ENCODE data around the gene AP3B1. TPM values are rescaled to one million over a fixed set of nuclear protein-coding genes. Genes with fewer than 3 reads are reported as not detected.
A peak's percentile ranks its signal among the peaks of the same experiment; 100 is the strongest.

AP3B1 gene
- 31.7 and 56.9 TPM in 2 replicates for total RNA-seq (2014; rRNA removed; shearing (Covaris generic))

GRCh38 chr5:78294248-78295034 lies at the start of gene AP3B1:
TSS of gene AP3B1 (minus strand) at chr5:78294698. CDS start at chr5:78294579, 119 bp downstream.
- no peaks in the 10 kb centered on the region for H3K9me3 ChIP-seq (replicated peaks)
- H3K4me1 ChIP-seq (replicated peaks) = peaks cover 6% of the 10 kb centered on the region; the same call in 1 of the 2 replicates
- peaks cover 5% of the 10 kb centered on the region for H3K36me3 ChIP-seq
- peak; percentile 97 to 99 for DNase-seq (ENCODE audit: low read depth in 1 of 2, low spot score in 2 of 2)
- no peaks in the 10 kb centered on the region for H3K27me3 ChIP-seq (replicated peaks)
- H3K27ac ChIP-seq = peak within 1 kb of the TSS; percentile 86
- peak within 1 kb of the TSS; percentile 76 for H3K4me3 ChIP-seq

GRCh38 chr5:78341440-78341839 lies 46.9 kb upstream of the AP3B1 start:
- Histone ChIP-seq H3K4me3 (no peak overlapping the region), H3K36me3 (no peaks in the 10 kb centered on the region), H3K27ac (no peak overlapping the region), H3K4me1 (replicated peaks) (no peaks in the 10 kb centered on the region), H3K9me3 (replicated peaks) (0 out of 2 replicates have a peak, but pooled peaks cover 3% of the 10 kb centered on the region), H3K27me3 (replicated peaks) (no peaks in the 10 kb centered on the region)
- DNase-seq (ENCODE audit: low read depth in 1 of 2, low spot score in 2 of 2) = no peak

- DNase-seq (ENCODE audit: low read depth in 1 of 2, low spot score in 2 of 2) = no peak
- H3K4me1 ChIP-seq (replicated peaks) = no peaks in the 10 kb centered on the region
- no peak overlapping the region for H3K27ac ChIP-seq
- H3K9me3 ChIP-seq (replicated peaks) = 0 out of 2 replicates have a peak, but pooled peaks cover 3% of the 10 kb centered on the region
- no peaks in the 10 kb centered on the region for H3K27me3 ChIP-seq (replicated peaks)
- H3K4me3 ChIP-seq = no peak overlapping the region
- H3K36me3 ChIP-seq = no peaks in the 10 kb centered on the region
Observed at GRCh38 chr5:78339617-78340436, 45.3 kb upstream of the AP3B1 start.

- Histone ChIP-seq H3K27ac (no peak overlapping the region), H3K4me1 (replicated peaks) (no peaks in the 10 kb centered on the region), H3K4me3 (no peak overlapping the region), H3K9me3 (replicated peaks) (0 out of 2 replicates have a peak, but pooled peaks cover 3% of the 10 kb centered on the region), H3K27me3 (replicated peaks) (no peaks in the 10 kb centered on the region), H3K36me3 (no peaks in the 10 kb centered on the region)
- DNase-seq (ENCODE audit: low read depth in 1 of 2, low spot score in 2 of 2) = no peak
Observed at GRCh38 chr5:78336698-78337097, 42.2 kb upstream of the AP3B1 start.

- no peaks in the 10 kb centered on the region for H3K4me1 ChIP-seq (replicated peaks)
- H3K27ac ChIP-seq = no peak overlapping the region
- H3K27me3 ChIP-seq (replicated peaks) = no peaks in the 10 kb centered on the region
- no peak overlapping the region for H3K4me3 ChIP-seq
- no peaks in the 10 kb centered on the region for H3K36me3 ChIP-seq
- DNase-seq (ENCODE audit: low read depth in 1 of 2, low spot score in 2 of 2) = no peak
- H3K9me3 ChIP-seq (replicated peaks) = 0 out of 2 replicates have a peak, but pooled peaks cover 3% of the 10 kb centered on the region
Observed at GRCh38 chr5:78335976-78336375, 41.5 kb upstream of the AP3B1 start.

GRCh38 chr5:78334811-78335210 lies 40.3 kb upstream of the AP3B1 start:
- no peaks in the 10 kb centered on the region for H3K4me1 ChIP-seq (replicated peaks)
- no peaks in the 10 kb centered on the region for H3K27me3 ChIP-seq (replicated peaks)
- no peak overlapping the region for H3K27ac ChIP-seq
- H3K9me3 ChIP-seq (replicated peaks) = 0 out of 2 replicates have a peak, but pooled peaks cover 3% of the 10 kb centered on the region
- no peak for DNase-seq (ENCODE audit: low read depth in 1 of 2, low spot score in 2 of 2)
- no peaks in the 10 kb centered on the region for H3K36me3 ChIP-seq
- no peak overlapping the region for H3K4me3 ChIP-seq

GRCh38 chr5:78331523-78332080 lies 37.1 kb upstream of the AP3B1 start:
- Histone ChIP-seq H3K9me3 (replicated peaks) (no peaks in the 10 kb centered on the region), H3K27ac (no peak overlapping the region), H3K27me3 (replicated peaks) (no peaks in the 10 kb centered on the region), H3K4me3 (no peak overlapping the region), H3K36me3 (no peaks in the 10 kb centered on the region), H3K4me1 (replicated peaks) (no peaks in the 10 kb centered on the region)
- DNase-seq (ENCODE audit: low read depth in 1 of 2, low spot score in 2 of 2) = no peak

- no peaks in the 10 kb centered on the region for H3K36me3 ChIP-seq
- H3K27me3 ChIP-seq (replicated peaks) = no peaks in the 10 kb centered on the region
- no peak overlapping the region for H3K4me3 ChIP-seq
- H3K9me3 ChIP-seq (replicated peaks) = no peaks in the 10 kb centered on the region
- no peak for DNase-seq (ENCODE audit: low read depth in 1 of 2, low spot score in 2 of 2)
- H3K4me1 ChIP-seq (replicated peaks) = no peaks in the 10 kb centered on the region
- no peak overlapping the region for H3K27ac ChIP-seq
Observed at GRCh38 chr5:78328585-78329173, 34.2 kb upstream of the AP3B1 start.

GRCh38 chr5:78327761-78328510 lies 33.4 kb upstream of the AP3B1 start:
- no peaks in the 10 kb centered on the region for H3K9me3 ChIP-seq (replicated peaks)
- no peaks in the 10 kb centered on the region for H3K27me3 ChIP-seq (replicated peaks)
- no peak overlapping the region for H3K4me3 ChIP-seq
- H3K4me1 ChIP-seq (replicated peaks) = no peaks in the 10 kb centered on the region
- H3K27ac ChIP-seq = no peak overlapping the region
- no peak for DNase-seq (ENCODE audit: low read depth in 1 of 2, low spot score in 2 of 2)
- H3K36me3 ChIP-seq = no peaks in the 10 kb centered on the region

GRCh38 chr5:78326930-78327329 lies 32.4 kb upstream of the AP3B1 start:
- Histone ChIP-seq H3K4me3 (no peak overlapping the region), H3K36me3 (no peaks in the 10 kb centered on the region), H3K9me3 (replicated peaks) (no peaks in the 10 kb centered on the region), H3K27ac (no peak overlapping the region), H3K27me3 (replicated peaks) (no peaks in the 10 kb centered on the region), H3K4me1 (replicated peaks) (no peaks in the 10 kb centered on the region)
- no peak for DNase-seq (ENCODE audit: low read depth in 1 of 2, low spot score in 2 of 2)

GRCh38 chr5:78323241-78323640 lies 28.7 kb upstream of the AP3B1 start:
- Histone ChIP-seq H3K27me3 (replicated peaks) (no peaks in the 10 kb centered on the region), H3K4me1 (replicated peaks) (no peaks in the 10 kb centered on the region), H3K9me3 (replicated peaks) (no peaks in the 10 kb centered on the region), H3K36me3 (no peaks in the 10 kb centered on the region), H3K4me3 (no peak overlapping the region), H3K27ac (no peak overlapping the region)
- DNase-seq (ENCODE audit: low read depth in 1 of 2, low spot score in 2 of 2) = no peak

GRCh38 chr5:78320401-78320800 lies 25.9 kb upstream of the AP3B1 start:
- H3K4me3 ChIP-seq = no peak overlapping the region

GRCh38 chr5:78318337-78318736 lies 23.8 kb upstream of the AP3B1 start:
- H3K9me3 ChIP-seq (replicated peaks) = no peaks in the 10 kb centered on the region; the same call in 1 of the 2 replicates
- no peaks in the 10 kb centered on the region for H3K36me3 ChIP-seq
- no peak for DNase-seq (ENCODE audit: low read depth in 1 of 2, low spot score in 2 of 2)
- H3K4me1 ChIP-seq (replicated peaks) = no peaks in the 10 kb centered on the region
- H3K27ac ChIP-seq = no peak overlapping the region
- H3K27me3 ChIP-seq (replicated peaks) = no peaks in the 10 kb centered on the region
- no peak overlapping the region for H3K4me3 ChIP-seq

More at GRCh38 chr5:78320401-78320800, 25.9 kb upstream of the AP3B1 start:
- Histone ChIP-seq H3K9me3 (replicated peaks) (no peaks in the 10 kb centered on the region), H3K27ac (no peak overlapping the region), H3K36me3 (no peaks in the 10 kb centered on the region), H3K4me1 (replicated peaks) (no peaks in the 10 kb centered on the region), H3K27me3 (replicated peaks) (no peaks in the 10 kb centered on the region)
- DNase-seq (ENCODE audit: low read depth in 1 of 2, low spot score in 2 of 2) = no peak

Data from SJSA1 (cell line).